GM12891 (cell line): ENCODE results near the gene FUT6.

Experiments used
- DNase-seq: peaks from one replicate; pipeline ENCODE4 v3.0.0; 2011; ENCODE audit warnings: low spot score; ENCODE audit not compliant: insufficient read length
- FAIRE-seq: peaks from 2 replicates; lab custom pipeline; 2011; peaks lifted over from hg19 to GRCh38; lab: Jason Lieb, UNC
- PAX5 ChIP-seq: IDR thresholded peaks from 2 replicates; pipeline ENCODE4 v1.6.1; 2011; ENCODE audit warnings: low read length, moderate library complexity, mild to moderate bottlenecking; ENCODE audit not compliant: insufficient read depth, severe bottlenecking
- POLR2A ChIP-seq: IDR thresholded peaks from 2 replicates; pipeline ENCODE4 v1.6.1; 2011; ENCODE audit warnings: low read depth, low read length, control low read depth
- POLR2AphosphoS5 ChIP-seq: IDR thresholded peaks from 2 replicates; pipeline ENCODE4 v1.6.1; 2011; ENCODE audit warnings: low read depth, low read length, control low read depth
- POU2F2 ChIP-seq: IDR thresholded peaks from 2 replicates; pipeline ENCODE4 v1.6.1; 2011; ENCODE audit warnings: low read depth, mild to moderate bottlenecking, control low read depth, low read length, moderate library complexity
- SPI1 ChIP-seq: IDR thresholded peaks from 2 replicates; pipeline ENCODE4 v1.6.1; 2011; ENCODE audit warnings: low read depth, low read length, control low read depth
- TAF1 ChIP-seq: IDR thresholded peaks from 2 replicates; pipeline ENCODE4 v1.6.1; 2011; ENCODE audit warnings: low read depth, low read length, control low read depth

FUT6 gene

GRCh38 chr19:5838353-5839064 is 993 bp downstream of the FUT6 start:
- TF ChIP-seq TAF1: no peak
- TF ChIP-seq POU2F2: no peak
- TF ChIP-seq PAX5: no peak
- TF ChIP-seq SPI1: 0 out of 2 replicates have a peak, but pooled peaks have one; percentile 5
- no peak for TF ChIP-seq POLR2A
- no peak for FAIRE-seq
- DNase-seq: no peak

- TF ChIP-seq POU2F2 (no peak), PAX5 (no peak), SPI1 (no peak)
- FAIRE-seq (no peak), DNase-seq (no peak)
These were observed 1.6 kb downstream of the FUT6 start for GRCh38 chr19:5837761-5838352.

- DNase-seq (no peak), FAIRE-seq (no peak)
- TF ChIP-seq POLR2A (no peak), SPI1 (no peak), PAX5 (no peak), POU2F2 (no peak)
These were observed 6.8 kb downstream of the FUT6 start for GRCh38 chr19:5832527-5833216.

- TF ChIP-seq POU2F2 (no peak), TAF1 (no peak), PAX5 (no peak), POLR2AphosphoS5 (no peak), POLR2A (no peak), SPI1 (no peak)
- FAIRE-seq: no peak
- no peak for DNase-seq
These were observed 7.4 kb downstream of the FUT6 start for GRCh38 chr19:5832061-5832460.

GRCh38 chr19:5831159-5831558 is 8.3 kb downstream of the FUT6 start:
- FAIRE-seq (no peak), DNase-seq (no peak)
- TF ChIP-seq POLR2AphosphoS5: no peak
- TF ChIP-seq TAF1: no peak
- TF ChIP-seq POU2F2: no peak
- TF ChIP-seq PAX5: no peak
- no peak for TF ChIP-seq POLR2A
- TF ChIP-seq SPI1: no peak

GRCh38 chr19:5829567-5830310 is 9.8 kb downstream of the FUT6 start:
- FAIRE-seq (no peak), DNase-seq (no peak)
- TF ChIP-seq POLR2A (no peak), PAX5 (no peak), POLR2AphosphoS5 (no peak), POU2F2 (no peak), TAF1 (no peak), SPI1 (no peak)

- no peak for TF ChIP-seq POLR2A
- TF ChIP-seq TAF1: no peak
- TF ChIP-seq POU2F2: no peak
- no peak for TF ChIP-seq PAX5
- no peak for TF ChIP-seq SPI1
- TF ChIP-seq POLR2AphosphoS5: no peak
- DNase-seq: no peak
- no peak for FAIRE-seq
These were observed 10.6 kb downstream of the FUT6 start for GRCh38 chr19:5828661-5829566.

- TF ChIP-seq POLR2A (peak; percentile 72), POU2F2 (no peak), SPI1 (no peak), TAF1 (no peak), PAX5 (no peak), POLR2AphosphoS5 (peak; percentile 84)
- DNase-seq: peak; percentile 94
- FAIRE-seq: peak; percentile 99
These were observed 11.4 kb downstream of the FUT6 start for GRCh38 chr19:5827891-5828660.
